GM12891 (cell line): ENCODE data around the gene NLRC3.

Source experiments
- POLR2A ChIP-seq: IDR thresholded peaks from 2 replicates; pipeline ENCODE4 v1.6.1; 2011; ENCODE audit warnings: low read depth, low read length, control low read depth
- POLR2AphosphoS5 ChIP-seq: IDR thresholded peaks from 2 replicates; pipeline ENCODE4 v1.6.1; 2011; ENCODE audit warnings: low read depth, low read length, control low read depth

DNA sequence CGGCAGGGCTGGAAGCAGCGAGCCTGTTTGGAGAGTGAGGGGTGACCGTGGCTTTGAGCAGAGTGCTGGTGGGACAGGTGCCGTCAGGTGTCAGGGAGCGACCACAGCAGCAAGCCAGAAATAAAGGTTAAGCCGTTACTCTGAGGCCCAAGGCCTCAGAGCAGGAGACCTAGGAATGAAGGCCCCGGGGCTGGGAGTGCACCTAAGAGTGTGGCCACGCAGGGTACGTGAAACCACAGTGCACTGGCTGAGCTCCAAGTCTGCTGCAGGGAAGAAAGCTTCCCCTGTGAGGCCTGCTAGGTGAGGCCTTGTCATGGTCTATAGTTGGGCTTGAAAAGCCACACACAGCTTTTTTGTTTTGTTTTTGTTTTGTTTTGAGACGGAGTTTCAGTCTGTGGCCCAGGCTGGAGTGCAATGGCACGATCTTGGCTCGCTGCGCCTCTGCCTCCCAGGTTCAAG lies 67.7 kb downstream of the NLRC3 start:
- no peak for TF ChIP-seq POLR2AphosphoS5
- TF ChIP-seq POLR2A, result no peak
